Hepatocyte (in vitro differentiated cells): ENCODE results near the gene EXOC4.

Experiments used
- CTCF ChIP-seq: fragments of 200-600 bp; sonication (generic); IDR thresholded peaks from 2 replicates; pipeline ENCODE4 v1.5.1; 2016; ENCODE audit warnings: antibody characterized with exemption, mild to moderate bottlenecking; ENCODE audit not compliant: poor library complexity
- EZH2 ChIP-seq: fragments of 200-600 bp; sonication (generic); IDR thresholded peaks from 2 replicates; pipeline ENCODE4 v1.6.1; 2016; ENCODE audit warnings: antibody characterized with exemption, mild to moderate bottlenecking, borderline replicate concordance
- EZH2phosphoT487 ChIP-seq: fragments of 200-600 bp; sonication (generic); IDR thresholded peaks from one replicate; pipeline ENCODE4 v1.6.1; 2018; ENCODE audit warnings: antibody characterized with exemption, mild to moderate bottlenecking, low read depth, moderate library complexity; ENCODE audit not compliant: unreplicated experiment, severe bottlenecking

DNA sequence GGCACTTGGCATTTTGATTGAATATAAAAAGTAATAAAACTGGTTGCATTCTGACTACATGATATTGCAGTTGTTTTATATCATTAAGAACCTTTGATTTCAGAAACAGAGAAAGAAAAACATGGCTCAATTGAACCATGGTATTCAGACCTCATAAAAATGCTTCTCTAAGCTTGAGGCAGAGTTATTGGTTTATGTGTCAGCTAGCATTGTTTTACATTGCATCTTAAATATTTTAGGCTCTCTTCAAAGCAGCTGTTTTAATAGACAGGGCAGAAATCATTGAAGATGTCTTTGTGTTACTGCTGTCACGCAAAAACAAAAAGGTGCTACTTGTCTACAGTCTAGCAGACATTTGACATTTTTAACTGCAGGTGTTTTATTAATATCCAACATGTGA is 299.2 kb downstream of the EXOC4 start:
- no peak for TF ChIP-seq CTCF
- no peak for TF ChIP-seq EZH2
- no peak for TF ChIP-seq EZH2phosphoT487
